Osteoblast (primary cell): ENCODE results near the gene C1orf174. TPM values are rescaled to one million over a fixed set of nuclear protein-coding genes. Genes with fewer than 3 reads are reported as not detected.

Source experiments
- DNase-seq: peaks from one replicate; pipeline ENCODE4 v3.0.0; 2011; ENCODE audit warnings: low spot score, mixed read lengths; ENCODE audit not compliant: insufficient read length; ENCODE audit errors: missing footprints
- H2AFZ ChIP-seq: 2 replicates; pipeline ENCODE4 v1.6.0; 2011; ENCODE audit warnings: mild to moderate bottlenecking, low read length
- H3K27ac ChIP-seq: 2 replicates; pipeline ENCODE4 v1.5.1; 2011; ENCODE audit warnings: mild to moderate bottlenecking, low read depth, low read length, moderate library complexity
- H3K27me3 ChIP-seq: 2 replicates; pipeline ENCODE4 v1.6.0; 2012; ENCODE audit warnings: mild to moderate bottlenecking, control low read depth, inconsistent platforms, low read length, moderate library complexity; ENCODE audit not compliant: insufficient read depth
- H3K36me3 ChIP-seq: 2 replicates; pipeline ENCODE4 v1.5.1; 2011; ENCODE audit warnings: mild to moderate bottlenecking, low read length, control low read depth, moderate library complexity; ENCODE audit not compliant: insufficient read depth
- H3K4me1 ChIP-seq: 2 replicates; pipeline ENCODE4 v1.5.1; 2011; ENCODE audit warnings: mild to moderate bottlenecking, low read length, control low read depth, moderate library complexity; ENCODE audit not compliant: insufficient read depth
- H3K4me2 ChIP-seq: 2 replicates; pipeline ENCODE4 v1.6.0; 2011; ENCODE audit warnings: mild to moderate bottlenecking, low read length; ENCODE audit not compliant: insufficient read depth
- H3K4me3 ChIP-seq: fragments of 200-600 bp; sonication (generic); 3 replicates; pipeline ENCODE4 v1.5.1; 2012; ENCODE audit warnings: mild to moderate bottlenecking, low read length, inconsistent platforms; ENCODE audit not compliant: insufficient read depth
- H3K79me2 ChIP-seq: 2 replicates; pipeline ENCODE4 v1.6.0; 2012; ENCODE audit warnings: mild to moderate bottlenecking, low read length, control low read depth, inconsistent platforms; ENCODE audit not compliant: insufficient read depth
- H3K9me3 ChIP-seq: 2 replicates; pipeline ENCODE4 v1.5.1; 2011; ENCODE audit warnings: low read depth, low read length, control low read depth
- H4K20me1 ChIP-seq: 2 replicates; pipeline ENCODE4 v1.6.0; 2012; ENCODE audit warnings: mild to moderate bottlenecking, low read length, control low read depth; ENCODE audit not compliant: insufficient read depth
- CTCF ChIP-seq: IDR thresholded peaks from 2 replicates; pipeline ENCODE4 v1.5.1; 2011; ENCODE audit warnings: mild to moderate bottlenecking, low read depth, low read length, moderate library complexity; ENCODE audit errors: extremely low read depth
- total RNA-seq: library from RNA; depleted of rRNA; stranded (reverse); fragments of >200 nt; gene quantifications from 2 replicates; pipeline ENCODE4 v1.2.3, GENCODE V29; 2012

The C1orf174 gene
- total RNA-seq, 1 donor: 29.3 TPM

GRCh38 chr1:3940754-3941345 lies 40.8 kb upstream of the C1orf174 start:
- Histone ChIP-seq H3K79me2 (no peaks in the 10 kb centered on the region), H3K9me3 (no peaks in the 10 kb centered on the region), H3K36me3 (no peaks in the 10 kb centered on the region), H3K4me1 (no peaks in the 10 kb centered on the region), H3K4me2 (no peak overlapping the region), H2AFZ (no peak overlapping the region), H3K4me3 (no peak overlapping the region), H4K20me1 (no peaks in the 10 kb centered on the region), H3K27me3 (no peaks in the 10 kb centered on the region), H3K27ac (no peak overlapping the region)
- no peak for TF ChIP-seq CTCF
- DNase-seq: no peak

- no peak overlapping the region for H2AFZ ChIP-seq
- no peak for TF ChIP-seq CTCF
Measured at GRCh38 chr1:3940081-3940753, 40.1 kb upstream of the C1orf174 start.

GRCh38 chr1:3939242-3940080 lies 39.4 kb upstream of the C1orf174 start:
- H3K9me3 ChIP-seq: no peaks in the 10 kb centered on the region

More at GRCh38 chr1:3940081-3940753, 40.1 kb upstream of the C1orf174 start:
- Histone ChIP-seq H3K36me3 (no peaks in the 10 kb centered on the region), H4K20me1 (no peaks in the 10 kb centered on the region), H3K4me1 (no peaks in the 10 kb centered on the region), H3K4me3 (no peak overlapping the region), H3K4me2 (no peak overlapping the region), H3K27me3 (no peaks in the 10 kb centered on the region), H3K9me3 (no peaks in the 10 kb centered on the region), H3K79me2 (no peaks in the 10 kb centered on the region), H3K27ac (no peak overlapping the region)
- no peak for DNase-seq

More at GRCh38 chr1:3939242-3940080, 39.4 kb upstream of the C1orf174 start:
- no peak overlapping the region for H3K4me3 ChIP-seq
- H3K4me2 ChIP-seq: no peak overlapping the region
- no peak for TF ChIP-seq CTCF
- no peak overlapping the region for H3K27ac ChIP-seq
- H3K27me3 ChIP-seq: no peaks in the 10 kb centered on the region
- H2AFZ ChIP-seq: no peak overlapping the region
- H3K36me3 ChIP-seq: no peaks in the 10 kb centered on the region
- no peaks in the 10 kb centered on the region for H4K20me1 ChIP-seq
- no peaks in the 10 kb centered on the region for H3K79me2 ChIP-seq
- peak; percentile 25 for DNase-seq
- H3K4me1 ChIP-seq: no peaks in the 10 kb centered on the region
